HEK293 (cell line): ENCODE measurements around the gene POMC.
"Not testable (repeated sequence)": the region's sequence is repeated elsewhere in the genome, so short reads cannot be mapped to it uniquely, and the experiment has no call there.

Experiments used
- ZNF132 ChIP-seq: fragments of 450-650 bp; formaldehyde crosslinking; IDR thresholded peaks from 2 replicates; pipeline ENCODE4 v1.5.1; 2017; ENCODE audit warnings: missing biosample characterization, missing genetic modification characterization, borderline replicate concordance
- TF ChIP-seq, protein P1 (sequence below): fragments of 450-650 bp; formaldehyde crosslinking; IDR thresholded peaks from 2 replicates; pipeline ENCODE4 v1.5.1; 2016; ENCODE audit warnings: missing biosample characterization, missing genetic modification characterization

DNA sequence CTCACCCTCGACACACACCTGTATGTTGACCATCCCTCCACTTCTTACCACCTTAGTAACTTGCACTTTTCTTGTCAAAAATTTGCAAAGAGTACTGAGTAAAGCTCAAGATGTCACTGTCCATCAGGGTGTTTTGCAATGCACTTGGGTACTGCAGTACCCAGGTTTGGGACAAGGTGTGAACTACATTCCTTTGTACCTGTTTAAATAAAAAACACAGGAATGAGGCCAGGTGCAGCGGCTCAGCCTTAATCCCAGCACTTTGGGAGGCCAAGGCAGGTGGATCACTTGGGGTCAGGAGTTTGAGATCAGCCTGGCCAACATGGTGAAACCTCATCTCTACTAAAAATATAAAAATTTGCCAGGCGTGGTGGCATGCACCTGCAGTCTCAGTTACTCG, 27.8 kb downstream of the POMC start:
- TF ChIP-seq, protein P1, sequence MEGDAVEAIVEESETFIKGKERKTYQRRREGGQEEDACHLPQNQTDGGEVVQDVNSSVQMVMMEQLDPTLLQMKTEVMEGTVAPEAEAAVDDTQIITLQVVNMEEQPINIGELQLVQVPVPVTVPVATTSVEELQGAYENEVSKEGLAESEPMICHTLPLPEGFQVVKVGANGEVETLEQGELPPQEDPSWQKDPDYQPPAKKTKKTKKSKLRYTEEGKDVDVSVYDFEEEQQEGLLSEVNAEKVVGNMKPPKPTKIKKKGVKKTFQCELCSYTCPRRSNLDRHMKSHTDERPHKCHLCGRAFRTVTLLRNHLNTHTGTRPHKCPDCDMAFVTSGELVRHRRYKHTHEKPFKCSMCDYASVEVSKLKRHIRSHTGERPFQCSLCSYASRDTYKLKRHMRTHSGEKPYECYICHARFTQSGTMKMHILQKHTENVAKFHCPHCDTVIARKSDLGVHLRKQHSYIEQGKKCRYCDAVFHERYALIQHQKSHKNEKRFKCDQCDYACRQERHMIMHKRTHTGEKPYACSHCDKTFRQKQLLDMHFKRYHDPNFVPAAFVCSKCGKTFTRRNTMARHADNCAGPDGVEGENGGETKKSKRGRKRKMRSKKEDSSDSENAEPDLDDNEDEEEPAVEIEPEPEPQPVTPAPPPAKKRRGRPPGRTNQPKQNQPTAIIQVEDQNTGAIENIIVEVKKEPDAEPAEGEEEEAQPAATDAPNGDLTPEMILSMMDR (tag by site-specific recombination), result not testable (repeated sequence)
- TF ChIP-seq ZNF132 (tag by site-specific recombination), result not testable (repeated sequence)
